AG09309 (cell line): ENCODE results near the gene STMND1.

Source experiments
- DNase-seq: peaks from one replicate; pipeline ENCODE4 v3.0.0-alpha.2; 2010; ENCODE audit warnings: low read depth
- H3K4me3 ChIP-seq: 2 replicates; pipeline ENCODE4 v1.5.1; 2011; ENCODE audit warnings: mild to moderate bottlenecking, low read depth, low read length, moderate library complexity; ENCODE audit not compliant: control insufficient read depth
- TF ChIP-seq, protein P1 (sequence below): IDR thresholded peaks from 2 replicates; pipeline ENCODE4 v1.5.1; 2011; ENCODE audit warnings: mild to moderate bottlenecking, low read depth, low read length, inconsistent platforms; ENCODE audit not compliant: insufficient read depth, control insufficient read depth; ENCODE audit errors: missing control alignments

Gene STMND1

DNA sequence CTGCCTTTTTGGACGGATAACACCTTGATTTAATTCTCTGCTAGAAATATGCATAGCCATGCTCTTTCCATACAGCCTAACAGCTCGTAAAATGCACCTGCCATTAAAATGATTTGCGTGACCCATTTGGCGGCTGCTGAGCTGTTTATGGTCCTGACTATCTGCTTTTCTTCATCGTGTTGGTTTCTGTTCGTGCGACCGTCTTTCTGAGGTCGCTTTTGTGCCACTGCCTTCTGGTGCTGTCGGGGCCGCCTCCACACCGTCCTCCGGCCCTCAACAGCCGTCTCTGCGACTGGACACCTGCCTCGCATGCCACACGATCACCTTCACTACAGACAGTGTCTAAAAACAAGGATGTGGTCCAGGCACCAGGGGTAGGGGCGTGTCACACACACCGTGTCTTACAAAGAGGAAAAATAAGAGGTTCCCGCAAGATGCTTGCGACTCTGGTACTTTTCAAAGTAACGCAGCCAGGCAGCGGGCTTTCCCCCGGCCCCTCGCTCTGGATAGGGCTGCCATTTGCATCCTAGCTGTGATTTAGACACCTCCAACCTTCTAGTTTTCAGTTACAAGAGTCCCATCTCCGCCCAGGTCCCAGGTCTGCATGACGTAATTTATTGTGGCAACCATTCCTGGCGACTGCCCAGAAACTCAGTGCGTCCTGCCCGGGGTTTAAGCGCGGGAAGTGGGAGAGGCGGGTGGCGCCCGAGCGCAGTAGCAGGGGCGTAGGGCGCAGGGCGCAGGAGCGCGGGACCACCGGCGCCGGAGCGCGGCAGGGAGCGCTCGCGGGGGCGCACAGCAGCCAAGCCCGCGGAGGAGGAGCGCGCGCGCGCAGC lies at the start of gene STMND1:
TSS of gene STMND1 (plus strand) at position 629 of the 836 bp plus-strand sequence. CDS start 208 bp downstream, outside the sequence.
- DNase-seq = no peak
- TF ChIP-seq, protein P1, sequence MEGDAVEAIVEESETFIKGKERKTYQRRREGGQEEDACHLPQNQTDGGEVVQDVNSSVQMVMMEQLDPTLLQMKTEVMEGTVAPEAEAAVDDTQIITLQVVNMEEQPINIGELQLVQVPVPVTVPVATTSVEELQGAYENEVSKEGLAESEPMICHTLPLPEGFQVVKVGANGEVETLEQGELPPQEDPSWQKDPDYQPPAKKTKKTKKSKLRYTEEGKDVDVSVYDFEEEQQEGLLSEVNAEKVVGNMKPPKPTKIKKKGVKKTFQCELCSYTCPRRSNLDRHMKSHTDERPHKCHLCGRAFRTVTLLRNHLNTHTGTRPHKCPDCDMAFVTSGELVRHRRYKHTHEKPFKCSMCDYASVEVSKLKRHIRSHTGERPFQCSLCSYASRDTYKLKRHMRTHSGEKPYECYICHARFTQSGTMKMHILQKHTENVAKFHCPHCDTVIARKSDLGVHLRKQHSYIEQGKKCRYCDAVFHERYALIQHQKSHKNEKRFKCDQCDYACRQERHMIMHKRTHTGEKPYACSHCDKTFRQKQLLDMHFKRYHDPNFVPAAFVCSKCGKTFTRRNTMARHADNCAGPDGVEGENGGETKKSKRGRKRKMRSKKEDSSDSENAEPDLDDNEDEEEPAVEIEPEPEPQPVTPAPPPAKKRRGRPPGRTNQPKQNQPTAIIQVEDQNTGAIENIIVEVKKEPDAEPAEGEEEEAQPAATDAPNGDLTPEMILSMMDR = no peak
- H3K4me3 ChIP-seq = peak within 1 kb of the TSS; percentile 20

DNA sequence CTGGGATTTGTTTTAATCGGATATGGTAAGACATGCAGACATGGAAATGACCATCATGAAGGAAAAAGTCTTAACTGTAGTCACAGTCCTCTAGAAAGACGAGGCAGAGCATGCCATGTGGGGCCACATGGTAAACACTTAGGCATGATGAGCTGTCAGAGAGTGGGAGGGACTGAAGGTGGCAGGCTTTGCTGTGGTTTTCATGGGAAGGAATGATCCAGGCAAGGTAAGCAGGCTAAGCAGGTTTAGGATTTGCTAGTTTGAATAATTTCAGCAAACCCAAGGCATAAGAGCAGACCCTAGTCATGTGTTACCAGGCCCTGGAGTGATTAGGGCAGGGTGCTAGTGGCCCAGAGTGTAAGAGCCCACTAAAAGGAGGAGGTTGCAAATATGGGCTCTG lies 47.2 kb upstream of the STMND1 start:
- TF ChIP-seq, protein P1 = no peak
- DNase-seq = no peak
- no peak overlapping the region for H3K4me3 ChIP-seq

DNA sequence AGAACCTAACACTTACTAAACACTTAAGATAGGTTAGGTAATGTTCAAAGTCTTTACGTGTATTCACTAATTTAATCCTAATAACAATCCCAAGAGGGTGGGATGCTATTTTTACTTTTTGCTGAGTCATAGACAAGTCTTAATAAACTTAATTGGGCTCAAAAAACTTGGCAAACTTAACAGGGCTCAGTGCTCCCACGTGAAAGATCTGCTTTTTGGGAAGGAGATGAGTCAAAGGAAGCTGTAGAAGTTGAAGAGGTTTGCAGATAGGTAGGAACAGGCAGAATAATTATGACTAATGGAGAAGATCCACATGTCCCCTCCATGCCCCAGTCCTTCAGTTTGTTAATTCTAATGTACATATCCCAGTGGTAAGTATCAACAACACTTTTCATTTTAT lies 44.5 kb upstream of the STMND1 start:
- TF ChIP-seq, protein P1 = no peak
- DNase-seq = no peak
- H3K4me3 ChIP-seq = no peak overlapping the region

DNA sequence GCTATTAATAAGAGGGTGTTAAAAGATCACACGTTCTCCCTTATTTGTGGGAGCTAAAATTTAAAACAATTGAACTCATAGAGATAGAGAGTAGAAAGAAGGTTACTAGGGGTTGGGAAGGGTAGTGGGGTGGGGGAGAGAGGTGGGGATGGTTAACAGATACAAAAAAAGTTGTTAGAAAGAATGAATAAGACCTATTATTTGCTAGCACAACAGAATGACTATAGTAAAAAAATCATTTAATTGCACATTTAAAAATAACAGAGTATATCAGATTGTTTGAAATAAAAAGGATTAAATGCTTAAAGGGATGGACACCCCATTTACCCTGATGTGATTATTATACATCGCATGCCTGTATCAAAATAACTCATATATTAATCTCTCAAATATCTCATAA lies 43.3 kb upstream of the STMND1 start:
- no peak overlapping the region for H3K4me3 ChIP-seq
- no peak for DNase-seq
- TF ChIP-seq, protein P1 = no peak

DNA sequence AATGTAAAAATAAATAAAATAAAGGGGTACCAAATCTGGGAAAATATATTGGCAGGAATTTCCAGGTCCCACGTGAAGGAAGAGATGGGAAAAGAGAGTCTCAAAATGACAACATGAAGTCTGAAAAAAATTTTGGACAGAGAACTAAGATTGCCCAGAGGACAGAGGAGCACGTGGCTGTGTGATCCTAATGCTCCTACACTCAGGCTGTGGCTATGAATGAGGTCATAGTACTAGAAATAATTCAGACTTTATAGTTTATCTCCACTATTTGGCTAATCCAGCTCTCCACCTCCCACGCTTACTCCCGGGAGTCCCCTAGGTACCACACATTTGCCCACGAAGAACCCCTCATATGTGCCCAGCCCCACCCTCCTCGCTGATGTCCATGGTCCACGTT lies 42.8 kb upstream of the STMND1 start:
- H3K4me3 ChIP-seq = no peak overlapping the region
- TF ChIP-seq, protein P1 = no peak
- DNase-seq = no peak

DNA sequence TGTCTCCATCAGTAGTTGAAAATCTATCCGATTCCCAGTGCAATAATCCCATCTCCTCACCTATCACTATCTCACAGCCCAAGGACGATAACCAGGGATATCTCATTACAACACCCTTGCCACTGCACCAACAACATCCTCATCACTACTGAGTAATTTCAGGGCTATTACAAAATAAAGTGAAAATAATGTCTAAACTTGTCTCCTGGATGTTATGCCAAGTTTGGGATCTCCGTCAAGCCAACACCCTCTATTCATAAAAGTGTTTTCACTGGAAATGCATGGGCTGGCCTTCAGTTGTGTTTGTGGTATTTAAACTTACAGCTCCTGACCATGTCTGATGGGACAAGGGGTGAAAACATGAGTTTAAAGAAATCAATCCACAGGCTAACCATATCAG lies 42.0 kb upstream of the STMND1 start:
- H3K4me3 ChIP-seq = no peak overlapping the region
- DNase-seq = no peak
- TF ChIP-seq, protein P1 = no peak
